Activated naive CD8-positive, alpha-beta T cell treated with anti-CD3 and anti-CD28 coated beads, Interleukin-2, amount 50 U/mL, for 16 hours (primary cell): ENCODE measurements around the gene RAPGEF1.
"Not testable (repeated sequence)": the region's sequence is repeated elsewhere in the genome, so short reads cannot be mapped to it uniquely, and the experiment has no call there.

Source experiments
- DNase-seq: peaks from one replicate; pipeline ENCODE4 v3.0.0-alpha.2; 2020; ENCODE audit warnings: low read depth, low spot score

RAPGEF1 gene

GRCh38 chr9:131670247-131671132 lies 69.4 kb downstream of the RAPGEF1 start:
- no peak for DNase-seq

- DNase-seq: no peak
Observed at GRCh38 chr9:131669269-131670157, 70.4 kb downstream of the RAPGEF1 start.

- DNase-seq: peak; percentile 44
Observed at GRCh38 chr9:131668439-131669268, 71.2 kb downstream of the RAPGEF1 start.

GRCh38 chr9:131668057-131668438 lies 71.8 kb downstream of the RAPGEF1 start:
- no peak for DNase-seq

GRCh38 chr9:131667576-131667975 lies 72.3 kb downstream of the RAPGEF1 start:
- no peak for DNase-seq

- DNase-seq: no peak
Observed at GRCh38 chr9:131666774-131667173, 73.1 kb downstream of the RAPGEF1 start.

GRCh38 chr9:131666029-131666428 lies 73.8 kb downstream of the RAPGEF1 start:
- DNase-seq: no peak

GRCh38 chr9:131663288-131663687 lies 76.6 kb downstream of the RAPGEF1 start:
- no peak for DNase-seq

GRCh38 chr9:131662289-131662621 lies 77.6 kb downstream of the RAPGEF1 start:
- not testable (repeated sequence) for DNase-seq

- DNase-seq: peak; percentile 41
Observed at GRCh38 chr9:131661568-131662288, 78.1 kb downstream of the RAPGEF1 start.

- no peak for DNase-seq
Observed at GRCh38 chr9:131660466-131661405, 79.1 kb downstream of the RAPGEF1 start.

- no peak for DNase-seq
Observed at GRCh38 chr9:131658377-131659129, 81.3 kb downstream of the RAPGEF1 start.

- no peak for DNase-seq
Observed at GRCh38 chr9:131657940-131658339, 81.9 kb downstream of the RAPGEF1 start.

GRCh38 chr9:131657456-131657855 lies 82.4 kb downstream of the RAPGEF1 start:
- DNase-seq: no peak

GRCh38 chr9:131657037-131657377 lies 82.9 kb downstream of the RAPGEF1 start:
- no peak for DNase-seq

GRCh38 chr9:131656356-131657036 lies 83.4 kb downstream of the RAPGEF1 start:
- no peak for DNase-seq

- not testable (repeated sequence) for DNase-seq
Observed at GRCh38 chr9:131654369-131654768, 85.5 kb downstream of the RAPGEF1 start.

- no peak for DNase-seq
Observed at GRCh38 chr9:131651599-131651998, 88.3 kb downstream of the RAPGEF1 start.

GRCh38 chr9:131651160-131651559 lies 88.7 kb downstream of the RAPGEF1 start:
- DNase-seq: no peak
